ENCODE data around the gene KISS1. TPM values are rescaled to one million over a fixed set of nuclear protein-coding genes. Genes with fewer than 3 reads are reported as not detected.

The KISS1 gene
- total RNA-seq, 2 experiments from 2014 or later: not detected

DNA sequence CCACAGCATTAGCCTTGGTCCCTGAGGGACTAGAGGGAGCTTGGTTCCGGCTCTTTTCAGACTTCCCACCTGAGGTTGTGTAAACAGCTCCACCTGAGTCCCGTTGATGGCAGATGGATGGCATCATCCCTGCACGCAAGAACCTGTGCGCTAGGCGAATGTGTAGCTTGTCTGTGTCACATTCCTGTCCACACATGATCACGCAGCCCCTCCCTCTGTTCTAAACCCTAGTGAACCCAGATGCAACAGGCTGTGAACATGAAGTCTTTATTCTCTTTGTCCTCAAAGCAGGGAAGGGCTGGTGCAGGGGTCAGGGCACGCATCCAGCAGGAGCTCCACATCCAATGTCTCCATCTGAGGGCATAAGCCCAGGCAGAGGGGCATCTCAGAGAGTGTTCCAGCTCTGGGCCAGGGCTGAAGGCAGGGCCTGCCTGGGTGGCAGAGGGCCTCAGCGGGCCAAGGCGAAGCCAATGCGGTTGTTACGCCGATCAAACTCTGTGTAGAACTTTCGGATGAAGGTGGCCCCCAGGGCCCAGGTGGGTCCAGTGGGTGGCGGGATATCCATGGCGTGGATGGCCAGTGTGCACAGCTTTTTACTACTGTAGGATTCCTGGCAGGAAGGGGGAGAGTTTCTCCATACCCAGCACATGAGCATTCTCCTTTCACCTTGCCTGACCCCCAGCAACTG is 41.6 kb downstream of the KISS1 start:
- ChIA-PET POLR2A (no interaction called here), CTCF (ENCODE audit: unreplicated experiment) (no interaction called here)
- Histone ChIP-seq H3K27ac (ENCODE audit: low read depth, low read length, poor library complexity, severe bottlenecking) (no peak overlapping the region), H3K4me2 (ENCODE audit: low read length) (no peak overlapping the region), H3K4me3 (ENCODE audit: low read depth, low read length, poor library complexity, severe bottlenecking) (no peak overlapping the region), H3K79me2 (ENCODE audit: insufficient read depth, low read depth, low read length) (no peaks in the 10 kb centered on the region), H3K36me3 (ENCODE audit: insufficient read depth, low read length) (no peaks in the 10 kb centered on the region), H2AFZ (ENCODE audit: low read length) (no peak overlapping the region), H3K4me1 (ENCODE audit: insufficient read depth, low read length, poor library complexity, severe bottlenecking) (no peaks in the 10 kb centered on the region), H3K9me2 (ENCODE audit: insufficient read depth, low read length) (no peaks in the 10 kb centered on the region), H3K9me3 (ENCODE audit: low read length) (no peaks in the 10 kb centered on the region), H4K20me1 (ENCODE audit: insufficient read depth, low read length) (no peaks in the 10 kb centered on the region)
- no peak for DNase-seq (ENCODE audit: low spot score)
- intact Hi-C loops (cut with micrococcal nuclease; ENCODE audit: unreplicated experiment): no loop called here
- TF ChIP-seq, protein P1, sequence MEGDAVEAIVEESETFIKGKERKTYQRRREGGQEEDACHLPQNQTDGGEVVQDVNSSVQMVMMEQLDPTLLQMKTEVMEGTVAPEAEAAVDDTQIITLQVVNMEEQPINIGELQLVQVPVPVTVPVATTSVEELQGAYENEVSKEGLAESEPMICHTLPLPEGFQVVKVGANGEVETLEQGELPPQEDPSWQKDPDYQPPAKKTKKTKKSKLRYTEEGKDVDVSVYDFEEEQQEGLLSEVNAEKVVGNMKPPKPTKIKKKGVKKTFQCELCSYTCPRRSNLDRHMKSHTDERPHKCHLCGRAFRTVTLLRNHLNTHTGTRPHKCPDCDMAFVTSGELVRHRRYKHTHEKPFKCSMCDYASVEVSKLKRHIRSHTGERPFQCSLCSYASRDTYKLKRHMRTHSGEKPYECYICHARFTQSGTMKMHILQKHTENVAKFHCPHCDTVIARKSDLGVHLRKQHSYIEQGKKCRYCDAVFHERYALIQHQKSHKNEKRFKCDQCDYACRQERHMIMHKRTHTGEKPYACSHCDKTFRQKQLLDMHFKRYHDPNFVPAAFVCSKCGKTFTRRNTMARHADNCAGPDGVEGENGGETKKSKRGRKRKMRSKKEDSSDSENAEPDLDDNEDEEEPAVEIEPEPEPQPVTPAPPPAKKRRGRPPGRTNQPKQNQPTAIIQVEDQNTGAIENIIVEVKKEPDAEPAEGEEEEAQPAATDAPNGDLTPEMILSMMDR (conservative IDR thresholded peaks at IDR 0.05; ENCODE audit: low read length): no peak
- TF ChIP-seq EZH2phosphoT487 (IDR thresholded peaks at IDR 0.05; ENCODE audit: borderline replicate concordance, low read depth, low read length): no peak
- no TSS peak for BruUV-seq (replicated peaks)

DNA sequence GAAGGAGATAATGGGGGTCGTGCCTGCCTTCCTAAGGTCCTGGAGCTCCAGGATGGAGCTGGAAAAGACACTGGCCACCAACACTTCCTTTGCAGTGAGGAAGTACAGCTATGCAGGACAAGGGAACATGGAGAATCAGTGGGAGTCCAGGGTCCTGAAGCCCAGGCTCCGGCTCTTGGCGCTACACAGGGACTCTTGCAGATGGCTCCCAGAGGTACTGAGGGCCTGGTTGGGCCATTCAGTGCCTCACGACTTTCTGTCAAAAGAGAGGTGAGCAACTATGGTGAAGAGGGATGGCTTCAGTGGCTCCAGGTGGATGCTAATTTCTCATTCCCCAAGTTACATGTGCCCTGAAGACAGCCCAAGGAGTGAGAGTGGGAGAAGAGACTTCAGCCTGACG is 42.6 kb downstream of the KISS1 start:
- Histone ChIP-seq H3K4me3 (ENCODE audit: low read depth, low read length, poor library complexity, severe bottlenecking) (no peak overlapping the region), H2AFZ (ENCODE audit: low read length) (no peak overlapping the region), H3K9me2 (ENCODE audit: insufficient read depth, low read length) (no peaks in the 10 kb centered on the region), H3K27ac (ENCODE audit: low read depth, low read length, poor library complexity, severe bottlenecking) (no peak overlapping the region), H4K20me1 (ENCODE audit: insufficient read depth, low read length) (no peaks in the 10 kb centered on the region), H3K4me1 (ENCODE audit: insufficient read depth, low read length, poor library complexity, severe bottlenecking) (no peaks in the 10 kb centered on the region), H3K79me2 (ENCODE audit: insufficient read depth, low read depth, low read length) (no peaks in the 10 kb centered on the region), H3K36me3 (ENCODE audit: insufficient read depth, low read length) (no peaks in the 10 kb centered on the region), H3K4me2 (ENCODE audit: low read length) (no peak overlapping the region), H3K9me3 (ENCODE audit: low read length) (no peaks in the 10 kb centered on the region)
- no peak for TF ChIP-seq EZH2phosphoT487 (IDR thresholded peaks at IDR 0.05; ENCODE audit: borderline replicate concordance, low read depth, low read length)
- ChIA-PET POLR2A (no interaction called here), CTCF (ENCODE audit: unreplicated experiment) (no interaction called here)
- no TSS peak for BruUV-seq (replicated peaks)
- intact Hi-C loops (cut with micrococcal nuclease; ENCODE audit: unreplicated experiment): no loop called here
- DNase-seq (ENCODE audit: low spot score): no peak

DNA sequence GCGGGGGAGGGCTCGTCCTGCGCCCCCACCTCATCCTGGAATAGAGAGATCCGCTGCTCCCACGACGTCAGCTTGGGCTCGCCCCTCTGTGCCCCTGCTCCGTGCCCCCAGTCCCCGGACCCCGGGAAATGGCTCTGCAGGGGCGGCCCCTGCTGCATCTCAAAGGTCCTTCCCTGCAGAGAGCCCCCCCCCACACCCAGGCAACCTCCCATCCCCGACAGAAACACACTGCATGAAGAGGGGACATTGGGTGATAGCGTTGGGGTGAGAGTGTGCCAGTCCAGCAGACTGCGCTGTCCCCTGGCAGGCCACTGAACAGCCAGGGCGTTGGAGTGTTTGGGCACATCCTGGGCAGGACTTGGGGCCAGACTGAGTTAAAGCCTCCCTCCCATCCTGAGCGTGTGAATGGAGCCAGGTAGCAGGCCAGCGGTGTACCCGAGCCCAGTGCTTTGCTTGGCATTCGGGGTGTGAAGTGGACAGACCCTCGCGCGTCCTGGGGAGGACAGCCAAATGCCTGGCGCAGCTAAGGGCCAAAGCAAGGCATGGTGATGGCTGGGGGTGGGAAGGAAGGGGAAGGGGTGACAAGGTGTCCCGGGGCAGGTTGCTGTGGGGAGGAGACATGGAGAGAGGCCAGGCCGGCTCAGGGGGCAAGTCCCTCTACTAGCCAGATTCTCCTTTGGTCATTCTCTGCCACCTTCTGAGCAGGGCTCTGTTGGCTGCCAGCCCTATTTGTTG is 43.8 kb downstream of the KISS1 start:
- Histone ChIP-seq H4K20me1 (ENCODE audit: insufficient read depth, low read length) (no peaks in the 10 kb centered on the region), H3K36me3 (ENCODE audit: insufficient read depth, low read length) (no peaks in the 10 kb centered on the region), H2AFZ (ENCODE audit: low read length) (no peak overlapping the region), H3K4me1 (ENCODE audit: insufficient read depth, low read length, poor library complexity, severe bottlenecking) (no peaks in the 10 kb centered on the region), H3K9me3 (ENCODE audit: low read length) (no peaks in the 10 kb centered on the region), H3K27ac (ENCODE audit: low read depth, low read length, poor library complexity, severe bottlenecking) (no peak overlapping the region), H3K4me2 (ENCODE audit: low read length) (peak overlapping the region; percentile 32; the same call in 1 of the 2 replicates), H3K4me3 (ENCODE audit: low read depth, low read length, poor library complexity, severe bottlenecking) (no peak overlapping the region), H3K9me2 (ENCODE audit: insufficient read depth, low read length) (no peaks in the 10 kb centered on the region), H3K79me2 (ENCODE audit: insufficient read depth, low read depth, low read length) (no peaks in the 10 kb centered on the region)
- CTCF ChIA-PET (ENCODE audit: unreplicated experiment): no interaction called here
- no peak for DNase-seq (ENCODE audit: low spot score)
- no TSS peak for BruUV-seq (replicated peaks)
- TF ChIP-seq, protein P1 (conservative IDR thresholded peaks at IDR 0.05; ENCODE audit: low read length): no peak
- no peak for TF ChIP-seq EZH2phosphoT487 (IDR thresholded peaks at IDR 0.05; ENCODE audit: borderline replicate concordance, low read depth, low read length)
- intact Hi-C loops (cut with micrococcal nuclease; ENCODE audit: unreplicated experiment): no loop called here
- POLR2A ChIA-PET: no interaction called here
